IPS DF 19.7 (cell line): ENCODE measurements around the gene CYP2F1.
A peak's percentile ranks its signal among the peaks of the same experiment; 100 is the strongest.
"Not testable (repeated sequence)": the region's sequence is repeated elsewhere in the genome, so short reads cannot be mapped to it uniquely, and the experiment has no call there.

Experiments
- DNase-seq: peaks from one replicate; pipeline ENCODE4 v3.0.0-alpha.2; 2013; ENCODE audit warnings: low read depth, low spot score

Gene CYP2F1

GRCh38 chr19:41114132-41114531 lies at the start of gene CYP2F1:
Gene CYP2F1 (plus strand): TSS chr19:41114432. CDS start chr19:41116189, 1,757 bp downstream.
- DNase-seq = no peak

- DNase-seq = peak; percentile 42
Measured at GRCh38 chr19:41064974-41065569, 49.2 kb upstream of the CYP2F1 start.

- DNase-seq = no peak
Measured at GRCh38 chr19:41076286-41076685, 37.9 kb upstream of the CYP2F1 start.

GRCh38 chr19:41083516-41083915 lies 30.7 kb upstream of the CYP2F1 start:
- DNase-seq = no peak

DNA sequence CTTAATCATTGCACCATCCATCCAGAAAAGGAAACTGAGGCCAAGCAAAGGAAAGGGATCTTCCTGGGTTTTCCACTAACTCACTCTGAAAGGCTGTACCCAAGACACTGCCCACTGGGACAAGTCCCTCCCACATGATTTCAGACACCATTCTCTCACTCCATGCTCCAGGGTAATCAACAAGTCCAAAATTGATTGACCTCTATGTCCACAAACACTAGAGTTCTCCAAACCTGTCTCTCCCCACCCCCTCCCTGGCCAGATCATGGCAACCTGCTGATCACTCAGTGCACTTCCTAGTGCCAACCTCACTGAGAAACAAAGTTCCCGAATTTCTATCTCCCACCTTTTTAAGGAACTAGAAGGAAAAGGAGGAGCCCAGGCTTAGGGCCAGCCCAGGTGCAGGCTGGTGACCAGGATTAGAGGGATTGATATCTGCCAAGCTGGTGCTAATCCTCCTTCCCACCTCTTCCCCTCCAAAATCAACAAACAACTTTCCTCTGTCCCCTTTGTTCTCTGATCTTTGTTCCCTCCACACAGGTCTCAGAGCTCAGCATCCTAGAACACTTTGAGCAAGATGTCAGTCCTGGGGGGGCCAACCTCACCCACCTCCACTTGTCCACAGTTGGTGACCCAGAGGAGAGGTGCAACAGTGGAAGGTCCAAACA lies 28.4 kb upstream of the CYP2F1 start:
- no peak for DNase-seq

DNA sequence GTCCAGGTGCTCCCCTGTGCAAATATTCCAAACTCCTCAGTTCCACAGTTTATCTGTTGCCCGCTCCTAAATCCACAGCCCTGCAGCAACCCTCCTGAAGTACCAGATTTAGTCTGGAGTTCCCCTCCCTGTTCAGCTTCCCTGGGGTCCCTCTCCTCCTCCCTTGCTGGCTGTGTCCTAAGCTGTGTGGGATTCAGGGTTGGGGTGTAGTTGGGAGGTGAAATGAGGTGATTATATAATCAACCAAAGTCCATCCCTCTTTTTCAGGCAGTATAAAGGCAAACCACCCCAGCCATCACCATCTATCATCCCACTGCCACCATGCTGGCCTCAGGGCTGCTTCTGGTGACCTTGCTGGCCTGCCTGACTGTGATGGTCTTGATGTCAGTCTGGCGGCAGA lies 26.1 kb upstream of the CYP2F1 start, which contains the start of gene CYP2A13:
TSS of gene CYP2A13 (plus strand) at position 301 of the 400 bp plus-strand sequence. CDS start at position 322, 21 bp downstream.
- no peak for DNase-seq

DNA sequence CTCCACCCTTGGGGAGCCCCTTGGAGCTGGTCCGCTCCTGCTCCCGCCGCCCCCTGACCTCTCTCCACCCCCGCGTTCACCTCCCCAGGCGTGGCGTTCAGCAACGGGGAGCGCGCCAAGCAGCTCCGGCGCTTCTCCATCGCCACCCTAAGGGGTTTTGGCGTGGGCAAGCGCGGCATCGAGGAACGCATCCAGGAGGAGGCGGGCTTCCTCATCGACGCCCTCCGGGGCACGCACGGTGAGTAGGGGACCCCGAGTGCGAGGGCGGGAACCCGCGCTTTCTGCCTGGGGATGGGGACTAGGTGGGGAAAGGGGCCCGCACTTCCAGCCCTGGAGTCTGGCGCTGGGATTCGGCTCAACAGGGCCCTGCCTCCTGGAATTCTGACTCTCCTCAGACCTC lies 24.3 kb upstream of the CYP2F1 start:
- peak; percentile 23 for DNase-seq

- DNase-seq = no peak
Measured at GRCh38 chr19:41095703-41096102, 18.5 kb upstream of the CYP2F1 start.

DNA sequence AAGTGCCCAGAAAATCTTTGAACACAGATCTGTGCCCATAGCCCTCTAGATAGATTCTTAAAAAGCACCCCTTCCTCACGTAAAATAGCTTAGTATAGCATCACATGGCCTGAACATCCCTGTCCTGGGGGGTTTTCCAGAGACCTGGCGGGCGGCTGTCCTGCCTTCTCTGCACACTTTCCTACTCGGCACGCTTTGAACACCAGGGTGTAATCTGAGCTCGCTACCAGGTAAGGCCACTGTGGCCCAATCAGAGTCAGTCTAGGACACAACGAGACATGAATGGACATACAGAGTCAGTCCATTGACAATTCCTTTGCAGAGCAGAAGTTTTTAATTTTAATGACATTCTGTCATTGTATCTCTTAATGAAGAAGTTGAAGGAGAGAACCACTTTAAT lies 17.9 kb upstream of the CYP2F1 start:
- no peak for DNase-seq

DNA sequence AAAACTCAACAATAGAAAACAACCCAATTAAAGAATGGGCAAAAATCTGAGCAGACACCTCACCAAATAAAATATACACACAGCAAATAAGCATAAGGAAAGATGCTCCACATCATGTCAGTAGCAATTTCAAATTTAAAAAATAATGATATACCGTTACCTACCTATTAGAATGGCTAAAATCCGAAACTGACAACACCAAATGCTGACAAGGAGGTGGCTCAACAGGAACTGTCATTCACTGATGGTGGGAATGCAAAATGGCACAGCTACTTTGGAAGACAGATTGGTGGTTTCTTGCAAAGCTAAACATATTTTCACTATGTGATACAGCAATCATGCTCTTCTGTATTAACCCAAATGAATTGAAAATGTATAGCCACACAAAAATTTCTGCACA lies 16.9 kb upstream of the CYP2F1 start:
- no peak for DNase-seq

DNA sequence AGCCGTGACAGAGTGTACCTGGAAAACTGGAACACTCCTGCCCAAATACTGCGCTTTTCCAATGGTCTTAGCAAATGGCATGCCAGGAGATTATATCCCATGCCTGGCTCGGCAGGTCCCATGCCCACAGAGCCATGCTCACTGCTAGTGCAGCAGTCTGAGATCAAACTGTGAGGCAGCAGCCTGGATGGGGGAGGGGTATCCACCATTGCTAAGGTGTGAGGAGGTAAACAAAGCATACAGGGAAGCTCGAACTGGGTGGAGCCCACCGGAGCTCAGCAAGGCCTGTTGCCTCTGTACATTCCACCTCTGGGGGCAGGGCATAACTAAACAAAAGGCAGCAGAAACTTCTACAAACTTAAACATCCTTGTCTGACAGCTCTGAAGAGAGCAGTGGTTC lies 15.5 kb upstream of the CYP2F1 start:
- DNase-seq = no peak

DNA sequence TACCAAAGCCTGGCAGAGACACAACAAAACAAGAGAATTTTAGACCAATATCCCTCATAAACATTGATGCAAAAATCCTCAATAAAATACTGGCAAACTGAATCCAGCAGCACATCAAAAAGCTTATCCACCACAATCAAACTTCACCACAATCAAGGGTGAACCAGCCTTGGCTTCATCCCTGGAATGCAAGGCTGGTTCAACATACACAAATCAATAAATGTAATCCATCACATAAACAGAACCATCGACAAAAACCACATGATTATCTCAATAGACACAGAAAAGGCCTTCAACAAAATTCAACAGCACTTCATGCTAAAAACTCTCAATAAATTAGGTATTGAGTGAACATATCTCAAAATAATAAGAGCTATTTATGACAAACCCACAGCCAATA lies 12.0 kb upstream of the CYP2F1 start:
- DNase-seq = not testable (repeated sequence)

DNA sequence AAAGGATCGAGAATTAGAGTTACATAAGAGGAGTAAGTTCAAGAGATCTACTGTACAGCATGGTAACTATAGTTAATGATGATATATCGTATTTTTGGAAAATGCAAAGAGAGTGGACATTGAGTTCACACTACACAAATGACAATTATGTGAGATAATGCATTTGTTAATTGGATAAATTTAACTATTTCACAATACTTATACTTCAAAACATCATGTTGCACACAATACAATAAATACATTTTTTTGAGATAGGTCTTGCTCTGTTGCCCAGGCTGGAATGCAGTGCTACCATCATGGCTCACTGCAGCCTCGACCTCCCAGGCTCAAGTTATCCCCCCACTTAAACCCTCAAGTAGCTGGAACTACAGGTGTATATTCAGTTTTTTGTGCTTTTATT lies 8.1 kb upstream of the CYP2F1 start:
- DNase-seq = no peak

GRCh38 chr19:41111296-41111695 lies 2.9 kb upstream of the CYP2F1 start:
- DNase-seq = no peak

- no peak for DNase-seq
Measured at GRCh38 chr19:41111750-41112295, 2.4 kb upstream of the CYP2F1 start.

GRCh38 chr19:41112728-41113290 lies 1.4 kb upstream of the CYP2F1 start:
- DNase-seq = no peak

DNA sequence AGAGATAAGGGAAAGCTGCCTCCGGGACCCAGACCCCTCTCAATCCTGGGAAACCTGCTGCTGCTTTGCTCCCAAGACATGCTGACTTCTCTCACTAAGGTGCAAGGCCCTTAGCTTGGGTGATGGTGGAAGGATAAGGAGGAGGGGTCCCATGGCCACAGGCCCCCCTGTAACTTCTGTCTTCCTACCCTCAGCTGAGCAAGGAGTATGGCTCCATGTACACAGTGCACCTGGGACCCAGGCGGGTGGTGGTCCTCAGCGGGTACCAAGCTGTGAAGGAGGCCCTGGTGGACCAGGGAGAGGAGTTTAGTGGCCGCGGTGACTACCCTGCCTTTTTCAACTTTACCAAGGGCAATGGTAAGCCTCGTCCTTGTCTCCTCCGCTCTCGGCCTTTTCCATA lies 2.0 kb downstream of the CYP2F1 start:
- no peak for DNase-seq

DNA sequence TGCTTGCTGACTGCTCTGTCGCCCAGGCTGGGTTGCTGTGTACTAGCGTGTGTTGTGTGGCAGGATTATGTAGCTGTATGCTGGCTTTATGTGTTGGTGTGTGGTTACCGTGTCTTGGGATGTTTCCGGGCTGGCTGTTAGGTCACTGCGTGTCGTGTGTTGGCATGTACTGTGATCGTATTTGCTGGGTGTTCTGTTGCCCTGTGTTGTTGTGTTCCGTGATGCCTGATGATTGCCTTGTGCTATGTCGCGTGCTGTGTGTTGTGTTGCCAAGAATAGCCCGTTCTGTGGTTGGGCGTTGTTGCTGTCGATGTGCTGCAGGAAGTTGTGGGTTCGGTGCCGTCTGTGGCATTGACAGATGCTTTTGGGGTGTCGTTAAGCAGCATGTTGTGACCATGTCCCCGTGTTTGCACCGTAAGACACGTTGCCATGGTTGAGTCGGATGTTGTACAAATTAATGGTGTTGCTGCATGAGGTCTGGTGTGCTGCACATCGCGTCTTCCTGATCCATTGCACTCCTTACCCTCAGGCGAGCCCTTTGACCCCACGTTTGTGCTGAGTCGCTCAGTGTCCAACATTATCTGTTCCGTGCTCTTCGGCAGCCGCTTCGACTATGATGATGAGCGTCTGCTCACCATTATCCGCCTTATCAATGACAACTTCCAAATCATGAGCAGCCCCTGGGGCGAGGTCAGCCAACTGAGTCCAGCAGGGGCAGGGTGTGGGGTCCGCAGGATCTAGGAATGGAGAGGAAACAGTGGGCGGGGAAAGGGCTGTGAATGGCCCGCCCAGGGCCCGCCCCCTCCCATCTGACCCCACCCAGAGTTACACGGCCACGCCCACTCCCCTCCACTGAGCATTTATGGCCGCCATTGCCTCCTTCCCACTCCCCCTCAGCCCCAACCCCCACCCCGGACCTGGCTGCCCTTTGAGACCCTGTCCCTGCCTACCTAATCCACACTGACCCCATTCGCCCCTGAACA lies 7.0 kb downstream of the CYP2F1 start:
- not testable (repeated sequence) for DNase-seq

GRCh38 chr19:41122846-41123245 lies 8.6 kb downstream of the CYP2F1 start:
- not testable (repeated sequence) for DNase-seq

- DNase-seq = no peak
Measured at GRCh38 chr19:41123716-41124294, 9.6 kb downstream of the CYP2F1 start.

DNA sequence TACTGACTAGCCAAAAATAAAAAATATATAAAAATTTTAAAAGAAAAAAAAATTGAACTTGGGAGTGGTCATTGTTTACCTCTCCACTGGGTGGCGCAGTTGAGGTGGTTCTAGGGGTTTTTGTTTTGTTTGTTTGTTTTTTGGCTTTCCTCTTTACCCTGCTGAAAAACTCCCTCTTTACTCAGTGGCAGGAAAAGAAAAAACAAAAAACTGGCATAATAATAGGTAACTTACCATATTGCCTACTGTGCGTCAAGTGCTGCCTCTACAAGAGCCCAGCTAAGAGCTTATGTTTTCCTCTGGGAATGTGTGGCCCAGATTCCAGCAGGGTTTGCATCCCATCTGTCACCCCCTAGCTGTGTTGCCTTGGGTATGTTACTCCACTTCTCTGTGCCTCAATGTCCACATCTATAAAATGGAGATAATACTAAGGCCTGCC lies 12.6 kb downstream of the CYP2F1 start:
- DNase-seq = peak; percentile 33
